GM23338 (cell line): ENCODE measurements around the gene SH3BP4. TPM values are rescaled to one million over a fixed set of nuclear protein-coding genes. Genes with fewer than 3 reads are reported as not detected.

Experiments
- ATAC-seq: fragments of 200-7000 bp; cut with Tn5 transposase; 3 replicates; pipeline ENCODE4 v1.9.1; 2020
- DNase-seq: peaks from one replicate; pipeline ENCODE4 v3.0.0-alpha.2; 2015; ENCODE audit warnings: low spot score
- H2AFZ ChIP-seq: fragments of 200-600 bp; sonication (generic); 2 replicates; pipeline ENCODE4 v1.8.0; 2016; ENCODE audit warnings: antibody characterized with exemption, mild to moderate bottlenecking, moderate library complexity
- H3F3A ChIP-seq: fragments of 200-600 bp; sonication (generic); replicated peaks from 2 replicates; pipeline ENCODE4 v1.8.0; 2017; ENCODE audit warnings: antibody characterized with exemption, mixed run types, low read depth
- H3K27ac ChIP-seq: fragments of 200-600 bp; sonication (generic); 2 replicates; pipeline ENCODE4 v1.6.1; 2016; ENCODE audit warnings: low read depth
- H3K27me3 ChIP-seq: fragments of 200-600 bp; sonication (generic); 2 replicates; pipeline ENCODE4 v1.8.0; 2016; ENCODE audit warnings: mild to moderate bottlenecking, mixed run types, moderate library complexity; ENCODE audit not compliant: insufficient read depth
- H3K36me3 ChIP-seq: fragments of 200-600 bp; sonication (generic); 2 replicates; pipeline ENCODE4 v1.8.0; 2016; ENCODE audit warnings: mild to moderate bottlenecking; ENCODE audit not compliant: insufficient read depth
- H3K4me1 ChIP-seq: fragments of 200-600 bp; sonication (generic); 2 replicates; pipeline ENCODE4 v1.8.0; 2016; ENCODE audit warnings: mild to moderate bottlenecking, moderate library complexity; ENCODE audit not compliant: insufficient read depth
- H3K4me2 ChIP-seq: fragments of 200-600 bp; sonication (generic); 2 replicates; pipeline ENCODE4 v1.7.1; 2017; ENCODE audit warnings: mixed run types
- H3K4me3 ChIP-seq: fragments of 200-600 bp; sonication (generic); 2 replicates; pipeline ENCODE4 v1.6.1; 2016; ENCODE audit warnings: mixed run types
- H3K79me2 ChIP-seq: fragments of 200-600 bp; sonication (generic); replicated peaks from 2 replicates; pipeline ENCODE4 v1.8.0; 2017; ENCODE audit warnings: mild to moderate bottlenecking; ENCODE audit not compliant: insufficient read depth
- H3K9me2 ChIP-seq: fragments of 200-600 bp; sonication (generic); 2 replicates; pipeline ENCODE4 v1.8.0; 2017; ENCODE audit not compliant: insufficient read depth
- H4K20me1 ChIP-seq: fragments of 200-600 bp; sonication (generic); replicated peaks from 2 replicates; pipeline ENCODE4 v1.8.0; 2017; ENCODE audit warnings: mild to moderate bottlenecking; ENCODE audit not compliant: insufficient read depth
- H3K27ac Mint-ChIP-seq: 2 replicates; pipeline ENCODE4 v1.8.0; 2020; ENCODE audit warnings: inconsistent platforms, mild to moderate bottlenecking, moderate library complexity, mixed read lengths
- H3K27me3 Mint-ChIP-seq: 3 replicates; pipeline ENCODE4 v1.8.0; 2022; ENCODE audit warnings: low read depth, mild to moderate bottlenecking, moderate library complexity, mixed read lengths, inconsistent platforms; ENCODE audit not compliant: insufficient read depth, poor library complexity
- H3K36me3 Mint-ChIP-seq: 3 replicates; pipeline ENCODE4 v1.8.0; 2021; ENCODE audit warnings: low read depth, mild to moderate bottlenecking, inconsistent platforms, moderate library complexity, mixed read lengths
- H3K4me1 Mint-ChIP-seq: 3 replicates; pipeline ENCODE4 v1.8.0; 2020; ENCODE audit warnings: mild to moderate bottlenecking, inconsistent platforms, mixed read lengths
- H3K4me3 Mint-ChIP-seq: 3 replicates; pipeline ENCODE4 v1.8.0; 2021; ENCODE audit warnings: moderate library complexity, mild to moderate bottlenecking, inconsistent platforms, mixed read lengths
- H3K9me3 Mint-ChIP-seq: 3 replicates; pipeline ENCODE4 v1.8.0; 2020; ENCODE audit warnings: moderate library complexity, mild to moderate bottlenecking, inconsistent platforms, mixed read lengths
- CREB1 ChIP-seq: fragments of 250-450 bp; sonication (Bioruptor Pico); IDR thresholded peaks from 2 replicates; pipeline ENCODE4 v1.5.0; 2020; ENCODE audit warnings: low read depth, mild to moderate bottlenecking, moderate library complexity
- ETS1 ChIP-seq: IDR thresholded peaks from 2 replicates; pipeline ENCODE4 v1.6.1; 2016; ENCODE audit warnings: antibody characterized with exemption
- EZH2 ChIP-seq: fragments of 200-600 bp; sonication (generic); IDR thresholded peaks from one replicate; pipeline ENCODE4 v1.8.0; 2017; ENCODE audit warnings: antibody characterized with exemption, mild to moderate bottlenecking, low read depth; ENCODE audit not compliant: unreplicated experiment
- EZH2phosphoT487 ChIP-seq: fragments of 200-600 bp; sonication (generic); IDR thresholded peaks from one replicate; pipeline ENCODE4 v1.8.1; 2018; ENCODE audit warnings: antibody characterized with exemption; ENCODE audit not compliant: unreplicated experiment
- JUNB ChIP-seq: IDR thresholded peaks from one replicate; pipeline ENCODE4 v1.6.1; 2016; ENCODE audit warnings: antibody characterized with exemption; ENCODE audit not compliant: unreplicated experiment
- NANOG ChIP-seq: IDR thresholded peaks from 2 replicates; pipeline ENCODE4 v1.6.1; 2016; ENCODE audit warnings: antibody characterized with exemption, borderline replicate concordance
- POLR2AphosphoS5 ChIP-seq: IDR thresholded peaks from 2 replicates; pipeline ENCODE4 v1.6.1; 2016; ENCODE audit warnings: antibody characterized with exemption, low read depth
- REST ChIP-seq: IDR thresholded peaks from one replicate; pipeline ENCODE4 v1.6.1; 2018; ENCODE audit warnings: antibody characterized with exemption; ENCODE audit not compliant: unreplicated experiment
- STAT1 ChIP-seq: IDR thresholded peaks from one replicate; pipeline ENCODE4 v1.6.1; 2016; ENCODE audit warnings: antibody characterized with exemption; ENCODE audit not compliant: unreplicated experiment
- ZNF114 ChIP-seq: fragments of 250-450 bp; sonication (Bioruptor Pico); IDR thresholded peaks from 2 replicates; pipeline ENCODE4 v1.5.0; 2020; ENCODE audit warnings: mild to moderate bottlenecking, moderate library complexity
- ZNF331 ChIP-seq: fragments of 250-450 bp; sonication (Bioruptor Pico); IDR thresholded peaks from 2 replicates; pipeline ENCODE4 v1.5.0; 2020; ENCODE audit warnings: low read depth, mild to moderate bottlenecking, moderate library complexity
- ZNF462 ChIP-seq: fragments of 250-450 bp; sonication (Bioruptor Pico); IDR thresholded peaks from 2 replicates; pipeline ENCODE4 v1.5.0; 2020; ENCODE audit warnings: mild to moderate bottlenecking, moderate library complexity
- polyA plus RNA-seq: library from polyadenylated mRNA; unstranded; fragments of >200 nt; fragmentation: Nextera tagmentation; extraction: Ambion mirVana; gene quantifications from 2 replicates; pipeline ENCODE4 v1.2.1, GENCODE V29; 2016
- total RNA-seq: library from RNA; depleted of rRNA; stranded (reverse); fragments of >200 nt; shearing (Covaris generic); gene quantifications from 2 replicates; pipeline ENCODE4 v1.2.3, GENCODE V29; 2014

The SH3BP4 gene
- total and polyA plus RNA-seq, 2 experiments from 2014 or later, result 15.6 to 50.9 TPM

GRCh38 chr2:235096447-235096846 lies 144.6 kb downstream of the SH3BP4 start:
- Histone ChIP-seq H3K4me1 (no peaks in the 10 kb centered on the region), H3K36me3 (no peaks in the 10 kb centered on the region), H3K9me2 (no peaks in the 10 kb centered on the region), H3K79me2 (no peaks in the 10 kb centered on the region), H4K20me1 (no peaks in the 10 kb centered on the region), H3K27me3 (no peaks in the 10 kb centered on the region), H3K4me2 (no peak overlapping the region), H2AFZ (no peak overlapping the region), H3K4me3 (no peak overlapping the region), H3K27ac (no peak overlapping the region), H3F3A (no peaks in the 10 kb centered on the region)
- no peaks in the 10 kb centered on the region for H3K9me3 Mint-ChIP-seq
- TF ChIP-seq ETS1 (no peak), EZH2 (no peak), CREB1 (CRISPR knock-in tag) (no peak), ZNF114 (CRISPR knock-in tag) (no peak), ZNF462 (no peak), NANOG (no peak), STAT1 (no peak), ZNF331 (CRISPR knock-in tag) (no peak), EZH2phosphoT487 (no peak), POLR2AphosphoS5 (no peak), JUNB (no peak), REST (no peak)
- H3K4me3 Mint-ChIP-seq, result no peak overlapping the region
- no peak for DNase-seq
- no peak for ATAC-seq
- H3K36me3 Mint-ChIP-seq, result no peaks in the 10 kb centered on the region
- peaks cover 4% of the 10 kb centered on the region for H3K27me3 Mint-ChIP-seq
- H3K4me1 Mint-ChIP-seq, result peaks cover 7% of the 10 kb centered on the region; the same call in 2 of the 3 replicates
- no peak overlapping the region for H3K27ac Mint-ChIP-seq
